Skeletal muscle tissue (tissue), 4 donors: ENCODE data around the gene TRAF1. TPM values are rescaled to one million over a fixed set of nuclear protein-coding genes. Genes with fewer than 3 reads are reported as not detected.

ENCODE experiments used
- H3K27ac ChIP-seq: one replicate; pipeline ENCODE4 v1.7.0; 2013; ENCODE audit warnings: mild to moderate bottlenecking, low read depth, low read length, inconsistent platforms
- H3K27me3 ChIP-seq, 3 donors: one replicate each; pipeline ENCODE4 v1.7.0; 2013; ENCODE audit warnings: low read length in 3 of 3; ENCODE audit not compliant: control insufficient read depth in 3 of 3, insufficient read depth in 3 of 3
- H3K36me3 ChIP-seq, 3 donors: one replicate each; pipeline ENCODE4 v1.7.0; 2013; ENCODE audit warnings: low read length in 3 of 3; ENCODE audit not compliant: control insufficient read depth in 3 of 3, insufficient read depth in 3 of 3
- H3K4me1 ChIP-seq, 3 donors: one replicate each; pipeline ENCODE4 v1.7.0; 2013; ENCODE audit warnings: low read length in 3 of 3, mild to moderate bottlenecking in 3 of 3; ENCODE audit not compliant: control insufficient read depth in 3 of 3, insufficient read depth in 3 of 3
- H3K4me3 ChIP-seq, 3 donors: one replicate each; pipeline ENCODE4 v1.7.0; 2013; ENCODE audit warnings: low read length in 3 of 3
- H3K9ac ChIP-seq, 3 donors: one replicate each; pipeline ENCODE4 v1.7.0; 2013; ENCODE audit warnings: low read length in 3 of 3, mild to moderate bottlenecking in 3 of 3, moderate library complexity in 2 of 3, low read depth in 1 of 3
- H3K9me3 ChIP-seq, 3 donors: one replicate each; pipeline ENCODE4 v1.7.0; 2013; ENCODE audit warnings: low read length in 3 of 3; ENCODE audit not compliant: control insufficient read depth in 3 of 3
- total RNA-seq: library from RNA; depleted of rRNA; stranded (reverse); fragments of >200 nt; gene quantifications from one replicate; pipeline ENCODE4 v1.2.3, GENCODE V29; 2014
- donor health status: Osteomylitis.

The TRAF1 gene
- total RNA-seq, 1 donor from 2014 or later: 2.1 TPM

DNA sequence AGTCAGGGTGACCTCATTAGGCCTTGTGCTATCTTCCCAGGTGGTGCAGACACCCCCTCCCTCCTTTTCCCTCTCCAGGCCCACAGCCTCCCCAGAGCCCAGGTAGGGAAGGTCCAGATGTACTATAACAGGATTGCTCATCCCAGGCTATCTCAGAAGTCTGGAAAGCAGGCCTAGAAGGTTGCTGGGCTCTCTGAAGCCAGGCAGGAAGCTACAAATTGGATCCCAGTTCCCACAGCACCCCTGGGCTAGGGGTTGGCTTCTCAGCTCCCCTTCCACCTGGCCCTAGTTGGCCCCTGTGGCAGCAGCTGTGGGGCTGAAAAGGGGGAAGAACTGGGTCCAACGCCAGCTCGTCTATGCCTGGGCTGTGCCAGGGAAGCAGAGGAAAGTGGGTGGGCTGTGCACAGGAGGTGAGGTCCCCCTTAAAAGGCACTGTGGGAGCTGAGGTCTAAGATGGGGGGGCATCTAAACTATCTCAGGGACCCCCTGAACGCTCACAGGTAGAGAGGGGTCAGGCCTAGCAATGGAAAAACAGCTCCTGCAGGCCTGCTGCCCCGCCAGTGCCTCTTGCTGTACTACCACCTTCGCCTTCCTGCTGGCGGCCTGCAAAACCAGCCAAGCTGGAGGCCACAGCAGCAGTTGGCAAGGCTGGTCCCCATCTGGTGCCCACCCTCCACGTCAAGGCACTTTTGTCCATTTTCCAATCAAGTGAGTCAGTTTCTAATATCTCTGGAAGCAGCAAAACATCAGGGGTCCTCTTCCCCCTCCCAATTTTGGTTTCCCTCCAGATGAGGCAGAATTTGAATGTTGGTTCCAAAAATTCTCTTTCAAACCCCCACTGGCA is 70.5 kb downstream of the TRAF1 start:
- Histone ChIP-seq H3K9ac (no peak overlapping the region), H3K27ac (no peak overlapping the region), H3K4me3 (no peak overlapping the region), H3K4me1 (no peaks in the 10 kb centered on the region), H3K27me3 (no peaks in the 10 kb centered on the region), H3K9me3 (no peaks in the 10 kb centered on the region), H3K36me3 (peaks cover 25 to 29% (median 29%) of the 10 kb centered on the region in 3 donors)

DNA sequence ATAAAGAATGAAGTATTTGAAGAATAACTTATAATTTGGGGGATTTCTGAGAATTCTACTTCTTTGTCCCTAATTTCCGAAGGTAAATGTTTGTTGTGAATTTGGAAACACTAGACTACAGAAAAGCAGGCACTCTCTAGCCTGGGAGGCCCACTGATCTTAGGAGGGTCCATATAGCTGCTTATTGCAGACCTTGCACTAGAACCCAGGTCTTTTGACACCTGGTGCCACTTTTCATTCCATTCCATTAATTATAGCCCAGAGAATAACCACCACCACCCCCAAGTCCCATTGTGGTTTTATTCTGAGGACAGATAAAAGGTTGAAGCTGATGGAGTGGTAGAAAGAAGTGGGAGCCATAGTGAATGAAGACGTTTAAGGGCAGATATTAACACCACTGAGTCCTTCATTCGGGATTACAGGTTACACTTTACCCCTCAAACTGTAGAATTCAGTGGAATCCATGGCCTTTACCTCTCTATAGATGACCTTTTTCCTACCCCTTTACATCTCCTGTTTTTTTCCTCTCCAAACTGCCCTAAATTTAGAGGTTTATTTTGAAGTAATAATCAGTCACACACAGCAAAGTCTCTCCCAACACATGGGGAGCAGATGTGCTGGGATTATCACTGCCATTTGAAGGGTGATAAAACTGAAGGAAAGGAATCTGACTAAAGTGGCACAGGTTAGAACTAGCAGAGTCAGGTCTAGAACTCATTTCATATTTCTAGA is 71.8 kb downstream of the TRAF1 start:
- H3K27me3 ChIP-seq: no peaks in the 10 kb centered on the region
- H3K36me3 ChIP-seq: peaks cover 16 to 20% (median 18%) of the 10 kb centered on the region in 3 donors
- no peak overlapping the region for H3K27ac ChIP-seq
- H3K9ac ChIP-seq: no peak overlapping the region
- no peaks in the 10 kb centered on the region for H3K4me1 ChIP-seq
- H3K9me3 ChIP-seq: no peaks in the 10 kb centered on the region
- H3K4me3 ChIP-seq: no peak overlapping the region

GRCh38 chr9:120853198-120853597 is 73.4 kb downstream of the TRAF1 start:
- Histone ChIP-seq H3K36me3 (peaks cover 10 to 17% (median 10%) of the 10 kb centered on the region in 3 donors), H3K4me1 (no peaks in the 10 kb centered on the region), H3K27ac (no peak overlapping the region)

More at GRCh38 chr9:120853198-120853597, 73.4 kb downstream of the TRAF1 start:
- Histone ChIP-seq H3K4me3 (no peak overlapping the region), H3K9ac (no peak overlapping the region), H3K9me3 (no peaks in the 10 kb centered on the region), H3K27me3 (no peaks in the 10 kb centered on the region)

Other genes starting within 250 kb of the TRAF1 start
- 6.8 TPM for gene MEGF9, start 212.3 kb downstream of the TRAF1 start, total RNA-seq
- gene FBXW2, start 133.4 kb downstream of the TRAF1 start, total RNA-seq: 20.4 TPM
- 27.1 TPM for gene PSMD5, start 83.9 kb downstream of the TRAF1 start, total RNA-seq
- gene PHF19, start 49.6 kb downstream of the TRAF1 start, total RNA-seq: 14.1 TPM
- 9.9 TPM for gene C5, start 123.5 kb upstream of the TRAF1 start, total RNA-seq
- gene CNTRL, start 148.2 kb upstream of the TRAF1 start, total RNA-seq: 8.9 TPM